Stimulated activated CD8-positive, alpha-beta memory T cell treated with anti-CD3 and anti-CD28 coated beads, Interleukin-15, amount 100 ng/mL, for 4 hours (primary cell): ENCODE data around the gene ZNF132.
"Not testable (repeated sequence)": the region's sequence is repeated elsewhere in the genome, so short reads cannot be mapped to it uniquely, and the experiment has no call there.

Source experiments
- DNase-seq, 2 donors: peaks; one replicate each; pipeline ENCODE4 v3.0.0-alpha.2; 2020; ENCODE audit warnings: low read depth in 2 of 2

ZNF132 gene

GRCh38 chr19:58468216-58468839 is 28.4 kb upstream of the ZNF132 start:
- DNase-seq: no peak

GRCh38 chr19:58466760-58467589 is 27.0 kb upstream of the ZNF132 start, which contains the start of gene ZNF324:
Gene ZNF324 (plus strand): TSS chr19:58467080. CDS start chr19:58469186, 2,106 bp downstream.
- DNase-seq: peak; percentile 93 to 94

- DNase-seq: no peak
These were observed 26.3 kb upstream of the ZNF132 start for GRCh38 chr19:58466089-58466759.

- no peak for DNase-seq
These were observed 20.1 kb upstream of the ZNF132 start for GRCh38 chr19:58460039-58460438.

- DNase-seq: no peak
These were observed 16.2 kb upstream of the ZNF132 start for GRCh38 chr19:58456111-58456510.

GRCh38 chr19:58455306-58455705 is 15.4 kb upstream of the ZNF132 start:
- DNase-seq: no peak

- DNase-seq: no peak
These were observed 13.8 kb upstream of the ZNF132 start for GRCh38 chr19:58453743-58454142.

- peak; percentile 90 to 93 for DNase-seq
These were observed 11.6 kb upstream of the ZNF132 start, which contains the start of gene ZNF324B for GRCh38 chr19:58451358-58452101. Gene ZNF324B (plus strand): TSS chr19:58451622. CDS start chr19:58453702, 2,080 bp downstream.

- DNase-seq: no peak
These were observed 11.0 kb upstream of the ZNF132 start for GRCh38 chr19:58450856-58451357.

GRCh38 chr19:58449980-58450379 is 10.0 kb upstream of the ZNF132 start:
- DNase-seq: not testable (repeated sequence)

- not testable (repeated sequence) for DNase-seq
These were observed 8.9 kb upstream of the ZNF132 start for GRCh38 chr19:58448860-58449259.

- not testable (repeated sequence) for DNase-seq
These were observed 3.0 kb upstream of the ZNF132 start for GRCh38 chr19:58442986-58443385.

GRCh38 chr19:58440556-58440955 is 603 bp upstream of the ZNF132 start:
- no peak for DNase-seq

- no peak for DNase-seq
These were observed 5.7 kb downstream of the ZNF132 start for GRCh38 chr19:58434217-58434616.

GRCh38 chr19:58429745-58430144 is 10.2 kb downstream of the ZNF132 start:
- no peak for DNase-seq

GRCh38 chr19:58428617-58429016 is 11.3 kb downstream of the ZNF132 start:
- DNase-seq: no peak

- DNase-seq: no peak
These were observed 22.9 kb downstream of the ZNF132 start for GRCh38 chr19:58417071-58417470.

GRCh38 chr19:58416604-58417003 is 23.3 kb downstream of the ZNF132 start:
- DNase-seq: no peak

GRCh38 chr19:58409010-58409790 is 30.8 kb downstream of the ZNF132 start:
- DNase-seq: no peak

GRCh38 chr19:58408152-58409009 is 31.6 kb downstream of the ZNF132 start, which contains the start of gene ZNF584:
Gene ZNF584 (plus strand): TSS chr19:58408649. CDS start chr19:58409148, 499 bp downstream.
- peak; percentile 92 for DNase-seq
